ENCODE measurements around the gene HLA-DQB2. TPM values are rescaled to one million over a fixed set of nuclear protein-coding genes. Genes with fewer than 3 reads are reported as not detected.

Gene HLA-DQB2
- total RNA-seq, 2 experiments from 2014 or later, result not detected

DNA sequence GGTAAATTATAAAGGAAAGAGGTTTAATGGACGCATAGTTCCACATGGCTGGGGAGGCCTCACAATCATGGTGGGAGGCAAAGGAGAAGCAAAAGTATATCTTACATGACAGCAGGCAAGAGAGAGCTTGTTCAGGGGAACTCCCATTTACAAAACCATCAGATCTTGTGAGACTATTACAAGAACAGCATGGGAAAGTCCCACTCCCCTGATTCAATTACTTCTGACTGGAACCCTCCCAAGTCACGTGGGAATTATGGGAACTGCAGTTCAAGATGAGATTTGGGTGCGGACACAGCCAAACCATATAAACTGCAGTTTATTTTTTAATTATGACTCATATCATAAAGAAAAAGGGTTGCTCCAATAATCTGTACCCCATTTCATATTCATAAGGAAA lies 44.5 kb downstream of the HLA-DQB2 start:
- POLR2A ChIA-PET, result no interaction called here
- Mint-ChIP-seq H3K27ac (no peak overlapping the region), H3K36me3 (no peaks in the 10 kb centered on the region), H3K9me3 (no peaks in the 10 kb centered on the region), H3K4me3 (no peak overlapping the region), H3K4me1 (no peaks in the 10 kb centered on the region), H3K27me3 (peaks cover 37% of the 10 kb centered on the region)
- DNase-seq, result no peak
- no peak for ATAC-seq (ENCODE audit: low read depth)

DNA sequence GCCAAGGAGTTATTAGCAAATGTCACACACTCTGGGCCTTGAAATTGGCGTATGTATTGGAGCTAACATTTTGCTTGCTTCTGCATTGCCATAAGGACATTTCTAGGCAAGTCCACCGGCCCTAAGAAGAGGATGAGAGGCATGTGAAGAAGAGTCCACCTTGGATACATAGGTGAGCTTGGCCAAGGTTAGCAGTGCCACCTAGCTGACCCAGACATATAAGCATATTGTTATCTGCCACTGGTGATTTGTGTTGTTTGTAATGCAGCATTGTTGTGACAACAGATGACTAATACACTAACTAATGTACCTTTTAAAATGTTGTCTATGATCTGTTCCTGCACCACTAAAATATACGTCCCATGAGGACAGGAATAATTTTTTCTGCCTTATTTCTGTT lies 46.9 kb downstream of the HLA-DQB2 start:
- H3K27ac Mint-ChIP-seq, result no peak overlapping the region
- no peaks in the 10 kb centered on the region for H3K4me1 Mint-ChIP-seq
- no peak overlapping the region for H3K4me3 Mint-ChIP-seq
- peaks cover 24% of the 10 kb centered on the region for H3K27me3 Mint-ChIP-seq
- ATAC-seq (ENCODE audit: low read depth) (no peak), DNase-seq (no peak)
- POLR2A ChIA-PET, result no interaction called here
- H3K36me3 Mint-ChIP-seq, result no peaks in the 10 kb centered on the region
- H3K9me3 Mint-ChIP-seq, result no peaks in the 10 kb centered on the region

DNA sequence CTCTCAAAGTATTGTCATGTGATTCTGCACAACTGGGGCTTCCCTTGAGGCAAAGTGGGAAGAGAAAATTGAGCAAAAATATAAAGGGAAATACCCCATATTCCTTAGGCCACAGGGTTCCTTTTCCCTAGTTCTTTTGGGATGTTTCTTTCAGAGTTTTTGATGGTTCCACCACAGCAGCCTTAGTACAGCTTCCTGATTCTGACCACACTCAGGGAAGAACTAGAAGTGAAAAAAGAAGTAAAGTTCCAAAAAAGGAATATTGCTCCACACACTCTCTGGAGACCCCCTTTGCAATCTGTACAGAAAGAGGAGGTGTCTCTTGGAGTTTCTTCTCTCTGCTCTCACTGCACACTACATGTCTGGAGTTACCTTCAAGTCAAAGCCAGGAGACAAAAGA lies 50.1 kb downstream of the HLA-DQB2 start:
- Mint-ChIP-seq H3K27me3 (peaks cover 2% of the 10 kb centered on the region), H3K9me3 (no peaks in the 10 kb centered on the region)

DNA sequence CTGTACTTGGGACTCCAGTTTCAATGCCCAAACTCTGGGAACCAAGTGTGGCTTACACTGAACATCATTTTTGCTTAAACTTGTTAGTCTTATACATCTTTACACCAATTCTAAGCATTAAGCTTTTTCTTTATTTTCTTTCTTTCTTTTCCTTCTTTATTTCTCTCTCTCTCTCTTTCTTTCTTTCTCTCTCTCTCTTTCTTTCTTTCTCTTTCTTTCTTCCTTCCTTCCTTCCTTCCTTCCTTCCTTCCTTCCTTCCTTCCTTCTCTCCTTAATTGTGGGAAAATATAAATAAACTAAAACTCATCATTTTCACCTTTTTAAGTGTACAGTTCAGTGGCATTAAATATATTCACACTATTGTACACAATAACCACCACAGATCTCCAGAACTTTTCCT lies 53.7 kb downstream of the HLA-DQB2 start:
- H3K4me3 Mint-ChIP-seq, result no peak overlapping the region
- no peaks in the 10 kb centered on the region for H3K4me1 Mint-ChIP-seq
- POLR2A ChIA-PET, result no interaction called here
- H3K27me3 Mint-ChIP-seq, result peaks cover 7% of the 10 kb centered on the region
- ATAC-seq (ENCODE audit: low read depth), result no peak
- no peak overlapping the region for H3K27ac Mint-ChIP-seq
- H3K36me3 Mint-ChIP-seq, result no peaks in the 10 kb centered on the region
- DNase-seq, result no peak
- H3K9me3 Mint-ChIP-seq, result no peaks in the 10 kb centered on the region

More for the DNA sequence above, 50.1 kb downstream of the HLA-DQB2 start:
- ATAC-seq (ENCODE audit: low read depth), result no peak
- no peak overlapping the region for H3K4me3 Mint-ChIP-seq
- no peak overlapping the region for H3K27ac Mint-ChIP-seq
- no peak for DNase-seq
- POLR2A ChIA-PET, result no interaction called here
- H3K36me3 Mint-ChIP-seq, result no peaks in the 10 kb centered on the region
- no peaks in the 10 kb centered on the region for H3K4me1 Mint-ChIP-seq

Small RNAs within 50 kb of the gene (microRNA-seq; reads per million reads assigned to microRNA genes)
- not detected for gene MIR3135B

Other genes starting within 250 kb of the HLA-DQB2 start
- gene HLA-DRB5, start 233.2 kb downstream of the HLA-DQB2 start, total RNA-seq, result under 1 TPM in 1 of 2 experiments, not detected in 1; 0.26 TPM
- 10 to 100 TPM; 11.8 to 12.1 TPM for gene HLA-DRB1, start 173.7 kb downstream of the HLA-DQB2 start, total RNA-seq
- 1 to 10 TPM; 3.9 to 4.6 TPM for gene HLA-DQA1, start 126.1 kb downstream of the HLA-DQB2 start, total RNA-seq
- 10 to 100 TPM; 16.5 to 19.0 TPM for gene HLA-DQB1, start 96.9 kb downstream of the HLA-DQB2 start, total RNA-seq
- under 1 TPM in 1 of 2 experiments, not detected in 1; 0.34 TPM for gene HLA-DQA2, start 22.1 kb downstream of the HLA-DQB2 start, total RNA-seq
- 1 to 10 TPM; 2.4 to 3.1 TPM for gene HLA-DOB, start 53.5 kb upstream of the HLA-DQB2 start, total RNA-seq
- gene TAP2, start 75.2 kb upstream of the HLA-DQB2 start, total RNA-seq, result 100 to 1,000 TPM; 209 to 210 TPM
- 100 to 1,000 TPM; 308 to 327 TPM for gene PSMB8, start 80.5 kb upstream of the HLA-DQB2 start, total RNA-seq
- 100 to 1,000 TPM; 315 to 323 TPM for gene TAP1, start 90.2 kb upstream of the HLA-DQB2 start, total RNA-seq
- gene PSMB9, start 90.7 kb upstream of the HLA-DQB2 start, total RNA-seq, result 100 to 1,000 TPM; 353 to 356 TPM
- 10 to 100 TPM; 14.0 to 14.7 TPM for gene HLA-DMB, start 177.5 kb upstream of the HLA-DQB2 start, total RNA-seq
- 10 to 100 TPM; 32.1 to 36.1 TPM for gene HLA-DMA, start 189.6 kb upstream of the HLA-DQB2 start, total RNA-seq
- 100 to 1,000 TPM; 365 to 371 TPM for gene BRD2, start 205.1 kb upstream of the HLA-DQB2 start, total RNA-seq
- 1 to 10 TPM; 7.5 to 8.3 TPM for gene HLA-DOA, start 246.1 kb upstream of the HLA-DQB2 start, total RNA-seq